Neutrophil (primary cell): ENCODE data around the gene RETREG1.

ENCODE experiments used
- H3K27ac ChIP-seq: fragments of 200-600 bp; sonication (generic); 2 replicates; pipeline ENCODE4 v1.5.1; 2016; ENCODE audit warnings: mild to moderate bottlenecking, moderate library complexity
- H3K27me3 ChIP-seq: fragments of 200-600 bp; sonication (generic); 2 replicates; pipeline ENCODE4 v1.6.0; 2016; ENCODE audit warnings: mild to moderate bottlenecking
- H3K36me3 ChIP-seq: fragments of 200-600 bp; sonication (generic); 2 replicates; pipeline ENCODE4 v1.5.1; 2017
- H3K4me1 ChIP-seq, 2 experiments: fragments of 200-600 bp in 1 of 2; sonication (generic) in 1 of 2; 1 replicate in 1 of 2; 2 replicates in 1 of 2; pipeline versions ENCODE4 v1.5.1 to v1.6.1; 2013 to 2016; ENCODE audit warnings: low read depth in 1 of 2, low read length in 1 of 2, mild to moderate bottlenecking in 1 of 2, moderate library complexity in 1 of 2; ENCODE audit not compliant: control insufficient read depth in 1 of 2, insufficient read depth in 1 of 2
- H3K4me3 ChIP-seq, 2 experiments: fragments of 200-600 bp in 1 of 2; sonication (generic) in 1 of 2; 1 replicate in 1 of 2; 2 replicates in 1 of 2; pipeline ENCODE4 v1.5.1; 2013 to 2016; ENCODE audit warnings: low read depth in 1 of 2, low read length in 1 of 2, mild to moderate bottlenecking in 1 of 2, moderate library complexity in 1 of 2
- H3K9me3 ChIP-seq: fragments of 200-600 bp; sonication (generic); 2 replicates; pipeline ENCODE4 v1.5.1; 2016
- TF ChIP-seq, protein P1 (sequence below): fragments of 200-600 bp; sonication (generic); IDR thresholded peaks from 2 replicates; pipeline ENCODE4 v1.5.1; 2016; ENCODE audit warnings: antibody characterized with exemption

The RETREG1 gene

DNA sequence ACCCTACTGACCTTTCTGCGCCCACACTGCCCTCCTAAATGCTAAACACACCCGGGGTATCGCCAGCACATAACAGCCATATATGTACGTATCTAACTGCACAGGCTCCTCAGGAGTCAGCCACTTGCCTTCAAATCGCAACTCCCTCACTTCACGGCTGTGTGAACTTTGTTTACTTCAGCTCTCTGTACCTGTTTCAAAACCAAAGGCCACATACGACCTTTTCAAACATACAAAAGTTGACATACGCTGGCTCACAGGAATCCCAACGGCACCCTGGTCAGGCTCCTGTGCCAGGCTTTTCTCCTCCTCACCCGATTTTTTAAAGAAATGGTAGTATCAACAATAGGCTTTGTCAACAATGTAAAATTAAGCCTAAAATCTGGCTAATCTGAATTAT, 112.2 kb downstream of the RETREG1 start:
- no peak overlapping the region for H3K4me3 ChIP-seq

DNA sequence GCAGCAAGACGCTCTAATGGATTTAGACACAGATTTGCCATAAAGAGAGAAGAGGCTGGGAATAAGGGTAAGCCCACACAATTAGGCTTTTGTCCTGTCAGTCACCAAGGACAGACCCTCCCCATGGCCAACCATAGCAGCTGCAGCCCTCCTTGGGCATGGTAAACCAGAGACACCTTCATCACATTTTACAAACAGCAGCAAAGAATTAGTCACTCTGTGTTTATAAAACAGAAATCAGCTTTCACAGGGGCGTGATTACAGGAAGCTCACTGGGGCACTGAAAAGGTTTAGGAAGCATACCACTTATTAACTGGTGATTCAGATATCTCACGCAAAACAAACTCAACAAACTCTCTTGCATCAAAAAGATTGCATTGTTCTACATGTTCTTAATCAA, 113.9 kb downstream of the RETREG1 start:
- Histone ChIP-seq H3K27me3 (no peaks in the 10 kb centered on the region), H3K27ac (no peak overlapping the region), H3K36me3 (no peaks in the 10 kb centered on the region), H3K4me1 (peaks cover 2 to 5% of the 10 kb centered on the region in 2 experiments), H3K9me3 (no peaks in the 10 kb centered on the region), H3K4me3 (no peak overlapping the region)
- TF ChIP-seq, protein P1, sequence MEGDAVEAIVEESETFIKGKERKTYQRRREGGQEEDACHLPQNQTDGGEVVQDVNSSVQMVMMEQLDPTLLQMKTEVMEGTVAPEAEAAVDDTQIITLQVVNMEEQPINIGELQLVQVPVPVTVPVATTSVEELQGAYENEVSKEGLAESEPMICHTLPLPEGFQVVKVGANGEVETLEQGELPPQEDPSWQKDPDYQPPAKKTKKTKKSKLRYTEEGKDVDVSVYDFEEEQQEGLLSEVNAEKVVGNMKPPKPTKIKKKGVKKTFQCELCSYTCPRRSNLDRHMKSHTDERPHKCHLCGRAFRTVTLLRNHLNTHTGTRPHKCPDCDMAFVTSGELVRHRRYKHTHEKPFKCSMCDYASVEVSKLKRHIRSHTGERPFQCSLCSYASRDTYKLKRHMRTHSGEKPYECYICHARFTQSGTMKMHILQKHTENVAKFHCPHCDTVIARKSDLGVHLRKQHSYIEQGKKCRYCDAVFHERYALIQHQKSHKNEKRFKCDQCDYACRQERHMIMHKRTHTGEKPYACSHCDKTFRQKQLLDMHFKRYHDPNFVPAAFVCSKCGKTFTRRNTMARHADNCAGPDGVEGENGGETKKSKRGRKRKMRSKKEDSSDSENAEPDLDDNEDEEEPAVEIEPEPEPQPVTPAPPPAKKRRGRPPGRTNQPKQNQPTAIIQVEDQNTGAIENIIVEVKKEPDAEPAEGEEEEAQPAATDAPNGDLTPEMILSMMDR, result no peak

More for the DNA sequence above, 112.2 kb downstream of the RETREG1 start:
- H3K27me3 ChIP-seq, result no peaks in the 10 kb centered on the region
- no peaks in the 10 kb centered on the region for H3K9me3 ChIP-seq
- TF ChIP-seq, protein P1, result no peak
- peaks cover 18 to 23% of the 10 kb centered on the region in 2 experiments for H3K4me1 ChIP-seq
- H3K36me3 ChIP-seq, result no peaks in the 10 kb centered on the region
- no peak overlapping the region for H3K27ac ChIP-seq

DNA sequence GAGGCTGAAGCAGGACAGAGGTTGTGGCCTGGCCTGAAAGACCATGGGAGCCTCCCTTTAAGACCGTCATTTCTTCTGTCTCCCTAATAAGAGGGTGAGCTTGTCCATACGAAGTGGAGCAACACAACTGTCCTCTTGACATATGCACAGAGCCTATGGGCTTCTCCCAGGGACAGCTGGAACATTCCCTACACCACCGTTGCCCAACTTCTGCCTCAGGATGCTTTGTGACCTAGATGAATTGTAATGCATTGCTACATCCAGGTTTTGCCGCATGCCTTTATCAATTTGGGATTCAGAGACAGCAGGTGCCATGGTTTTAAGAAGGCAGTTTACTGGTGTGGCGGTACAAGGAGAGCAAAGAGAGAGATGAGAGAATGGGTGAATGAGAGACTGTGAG, 116.8 kb downstream of the RETREG1 start:
- Histone ChIP-seq H3K36me3 (no peaks in the 10 kb centered on the region), H3K4me1 (peaks cover 0 to 3% of the 10 kb centered on the region in 2 experiments), H3K27me3 (no peaks in the 10 kb centered on the region), H3K27ac (no peak overlapping the region), H3K4me3 (no peak overlapping the region), H3K9me3 (no peaks in the 10 kb centered on the region)
- TF ChIP-seq, protein P1, result no peak

DNA sequence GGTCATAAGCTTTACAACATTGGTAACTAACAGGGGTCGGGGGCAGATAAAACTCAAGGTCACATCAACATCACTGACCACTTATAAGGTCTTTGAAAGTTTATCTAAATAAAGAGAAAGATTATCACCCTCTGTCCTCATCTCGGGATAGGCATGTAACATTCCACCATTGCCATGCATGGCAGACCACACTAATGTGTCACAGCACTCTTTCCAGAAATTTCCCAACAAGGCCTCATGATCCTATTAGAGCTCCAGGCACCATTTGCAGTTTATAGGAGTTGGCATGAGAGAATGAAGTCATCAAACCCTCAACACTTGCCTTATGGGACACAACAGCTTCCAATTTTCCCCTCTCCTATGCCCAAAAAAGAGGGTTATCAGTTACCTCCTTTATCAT, 119.3 kb downstream of the RETREG1 start:
- no peaks in the 10 kb centered on the region for H3K36me3 ChIP-seq
- H3K9me3 ChIP-seq, result no peaks in the 10 kb centered on the region
- H3K27me3 ChIP-seq, result no peaks in the 10 kb centered on the region
- peaks cover 0 to 3% of the 10 kb centered on the region in 2 experiments for H3K4me1 ChIP-seq
- no peak overlapping the region for H3K27ac ChIP-seq
- H3K4me3 ChIP-seq, result no peak overlapping the region
- TF ChIP-seq, protein P1, result no peak

DNA sequence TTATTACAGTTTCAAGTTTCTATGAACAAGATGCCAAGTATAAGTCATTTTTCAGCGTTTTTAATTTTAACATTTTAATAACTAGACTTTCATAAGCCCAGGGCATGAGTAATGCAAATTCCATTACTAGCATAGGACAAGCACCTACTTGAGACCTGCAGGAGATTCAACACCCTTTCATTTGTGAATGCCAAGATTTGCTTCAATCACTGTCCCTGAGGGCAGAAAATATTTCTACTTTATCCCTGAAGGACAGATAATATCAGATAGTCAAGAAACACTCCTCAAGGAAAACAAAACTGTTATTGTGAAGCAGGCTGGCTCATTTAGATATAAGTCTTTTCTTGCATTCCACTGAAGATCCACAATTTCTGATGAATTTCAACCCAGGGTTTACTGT, 123.5 kb downstream of the RETREG1 start:
- Histone ChIP-seq H3K27me3 (no peaks in the 10 kb centered on the region), H3K4me1 (peaks cover 0 to 3% of the 10 kb centered on the region in 2 experiments), H3K27ac (no peak overlapping the region), H3K36me3 (no peaks in the 10 kb centered on the region), H3K9me3 (no peaks in the 10 kb centered on the region), H3K4me3 (no peak overlapping the region)
- TF ChIP-seq, protein P1, result no peak
